ENCODE results near the gene R3HCC1L. TPM values are rescaled to one million over a fixed set of nuclear protein-coding genes. Genes with fewer than 3 reads are reported as not detected.

R3HCC1L gene
- total and polyA plus RNA-seq, 3 experiments from 2014 or later = 14.8 to 24.6 (median 24.3) TPM

- H3K9me3 Mint-ChIP-seq = no peaks in the 10 kb centered on the region
Measured at GRCh38 chr10:98269435-98269912, 135.0 kb downstream of the R3HCC1L start.

GRCh38 chr10:98270073-98270740, 135.8 kb downstream of the R3HCC1L start:
- Mint-ChIP-seq H3K36me3 (peaks cover 0 to 2% (median 0%) of the 10 kb centered on the region in 3 donors), H3K27me3 (peaks cover 27 to 72% of the 10 kb centered on the region in 2 donors), H3K27ac (peak overlapping the region in 2 of 8 donors; percentile 3 to 20), H3K4me1 (peaks cover 4 to 13% (median 6%) of the 10 kb centered on the region in 3 donors), H3K4me3 (peak overlapping the region in 5 of 7 donors; percentile 1 to 57 (median 35)), H3K9me3 (no peaks in the 10 kb centered on the region)
- CTCF ChIA-PET = no interaction called here
- Histone ChIP-seq H3K4me3 (ENCODE audit: low read length) (no peak overlapping the region), H3K4me1 (ENCODE audit: insufficient read depth, low read length) (peaks cover 4% of the 10 kb centered on the region), H3K27me3 (ENCODE audit: insufficient read depth, low read length, poor library complexity, severe bottlenecking) (peaks cover 3% of the 10 kb centered on the region), H3K27ac (ENCODE audit: low read depth, low read length) (no peak overlapping the region), H3K36me3 (ENCODE audit: insufficient read depth, low read length) (no peaks in the 10 kb centered on the region), H3K9me3 (ENCODE audit: low read length) (no peaks in the 10 kb centered on the region)
- POLR2A ChIA-PET = no interaction called here
- DNase-seq = no peak

More at GRCh38 chr10:98269435-98269912, 135.0 kb downstream of the R3HCC1L start:
- Mint-ChIP-seq H3K27me3 (peaks cover 27 to 70% of the 10 kb centered on the region in 2 donors), H3K4me3 (peak overlapping the region; percentile 26 to 77 (median 67)), H3K4me1 (peaks cover 4 to 13% (median 6%) of the 10 kb centered on the region in 3 donors), H3K27ac (peak overlapping the region in 1 of 8 donors; percentile 70), H3K36me3 (peaks cover 0 to 2% (median 0%) of the 10 kb centered on the region in 3 donors)
- Histone ChIP-seq H3K4me3 (ENCODE audit: low read length) (no peak overlapping the region), H3K36me3 (ENCODE audit: insufficient read depth, low read length) (no peaks in the 10 kb centered on the region), H3K27ac (ENCODE audit: low read depth, low read length) (no peak overlapping the region), H3K27me3 (ENCODE audit: insufficient read depth, low read length, poor library complexity, severe bottlenecking) (peaks cover 3% of the 10 kb centered on the region), H3K9me3 (ENCODE audit: low read length) (no peaks in the 10 kb centered on the region), H3K4me1 (ENCODE audit: insufficient read depth, low read length) (peaks cover 4% of the 10 kb centered on the region)
- ChIA-PET POLR2A (no interaction called here), CTCF (no interaction called here)
- no peak for DNase-seq

- no peak for DNase-seq
- no peaks in the 10 kb centered on the region for H3K36me3 ChIP-seq (ENCODE audit: insufficient read depth, low read length)
- H3K4me1 ChIP-seq (ENCODE audit: insufficient read depth, low read length) = peaks cover 4% of the 10 kb centered on the region
- peaks cover 0 to 2% (median 0%) of the 10 kb centered on the region in 3 donors for H3K36me3 Mint-ChIP-seq
- H3K4me3 Mint-ChIP-seq = peak overlapping the region in 1 of 7 donors; percentile 18
- ChIA-PET POLR2A (no interaction called here), CTCF (no interaction called here)
- H3K27me3 ChIP-seq (ENCODE audit: insufficient read depth, low read length, poor library complexity, severe bottlenecking) = peaks cover 3% of the 10 kb centered on the region
- peaks cover 28 to 70% of the 10 kb centered on the region in 2 donors for H3K27me3 Mint-ChIP-seq
- no peak overlapping the region for H3K27ac Mint-ChIP-seq
- no peaks in the 10 kb centered on the region for H3K9me3 ChIP-seq (ENCODE audit: low read length)
- peaks cover 4 to 13% (median 6%) of the 10 kb centered on the region in 3 donors for H3K4me1 Mint-ChIP-seq
- H3K27ac ChIP-seq (ENCODE audit: low read depth, low read length) = no peak overlapping the region
- no peaks in the 10 kb centered on the region for H3K9me3 Mint-ChIP-seq
- no peak overlapping the region for H3K4me3 ChIP-seq (ENCODE audit: low read length)
Measured at GRCh38 chr10:98270786-98271185, 136.3 kb downstream of the R3HCC1L start.

- H3K27me3 ChIP-seq (ENCODE audit: insufficient read depth, low read length, poor library complexity, severe bottlenecking) = peaks cover 3% of the 10 kb centered on the region
- no peak overlapping the region for H3K4me3 ChIP-seq (ENCODE audit: low read length)
- Mint-ChIP-seq H3K36me3 (peaks cover 0 to 3% (median 0%) of the 10 kb centered on the region in 3 donors), H3K27ac (peak overlapping the region in 1 of 8 donors; percentile 52), H3K9me3 (no peaks in the 10 kb centered on the region), H3K4me3 (no peak overlapping the region), H3K4me1 (peaks cover under 1 to 13% (median 6%) of the 10 kb centered on the region in 3 donors), H3K27me3 (peaks cover 22 to 57% of the 10 kb centered on the region in 2 donors)
- POLR2A ChIA-PET = no interaction called here
- H3K27ac ChIP-seq (ENCODE audit: low read depth, low read length) = no peak overlapping the region
- H3K9me3 ChIP-seq (ENCODE audit: low read length) = no peaks in the 10 kb centered on the region
- CTCF ChIA-PET = no interaction called here
- DNase-seq = no peak
- H3K4me1 ChIP-seq (ENCODE audit: insufficient read depth, low read length) = peaks cover 4% of the 10 kb centered on the region
- no peaks in the 10 kb centered on the region for H3K36me3 ChIP-seq (ENCODE audit: insufficient read depth, low read length)
Measured at GRCh38 chr10:98272245-98272644, 137.8 kb downstream of the R3HCC1L start.

- H3K27me3 Mint-ChIP-seq = peaks cover 21 to 52% of the 10 kb centered on the region in 2 donors
- no peak overlapping the region for H3K27ac ChIP-seq (ENCODE audit: low read depth, low read length)
- H3K36me3 Mint-ChIP-seq = peaks cover 0 to 3% (median 0%) of the 10 kb centered on the region in 3 donors
- peak overlapping the region in 1 of 8 donors; percentile 40 for H3K27ac Mint-ChIP-seq
- no peaks in the 10 kb centered on the region for H3K9me3 Mint-ChIP-seq
- H3K4me1 ChIP-seq (ENCODE audit: insufficient read depth, low read length) = peaks cover 3% of the 10 kb centered on the region
- peaks cover 3% of the 10 kb centered on the region for H3K27me3 ChIP-seq (ENCODE audit: insufficient read depth, low read length, poor library complexity, severe bottlenecking)
- H3K4me1 Mint-ChIP-seq = peaks cover 0 to 11% (median 6%) of the 10 kb centered on the region in 3 donors
- no peaks in the 10 kb centered on the region for H3K36me3 ChIP-seq (ENCODE audit: insufficient read depth, low read length)
- no peak overlapping the region for H3K4me3 ChIP-seq (ENCODE audit: low read length)
- DNase-seq = no peak
- no peaks in the 10 kb centered on the region for H3K9me3 ChIP-seq (ENCODE audit: low read length)
- ChIA-PET CTCF (no interaction called here), POLR2A (no interaction called here)
- H3K4me3 Mint-ChIP-seq = peak overlapping the region in 1 of 7 donors; percentile 55
Measured at GRCh38 chr10:98272656-98273055, 138.2 kb downstream of the R3HCC1L start.

GRCh38 chr10:98273057-98273850, 138.8 kb downstream of the R3HCC1L start:
- no peaks in the 10 kb centered on the region for H3K36me3 ChIP-seq (ENCODE audit: insufficient read depth, low read length)
- peaks cover 3% of the 10 kb centered on the region for H3K27me3 ChIP-seq (ENCODE audit: insufficient read depth, low read length, poor library complexity, severe bottlenecking)
- no peak overlapping the region for H3K4me3 ChIP-seq (ENCODE audit: low read length)
- no peaks in the 10 kb centered on the region for H3K9me3 ChIP-seq (ENCODE audit: low read length)
- Mint-ChIP-seq H3K4me3 (no peak overlapping the region), H3K27ac (peak overlapping the region in 2 of 8 donors; percentile 40 to 51), H3K9me3 (no peaks in the 10 kb centered on the region), H3K4me1 (peaks cover 0 to 8% (median 4%) of the 10 kb centered on the region in 3 donors), H3K27me3 (peaks cover 21 to 50% of the 10 kb centered on the region in 2 donors), H3K36me3 (peaks cover 0 to 3% (median 0%) of the 10 kb centered on the region in 3 donors)
- CTCF ChIA-PET = no interaction called here
- no peaks in the 10 kb centered on the region for H3K4me1 ChIP-seq (ENCODE audit: insufficient read depth, low read length)
- H3K27ac ChIP-seq (ENCODE audit: low read depth, low read length) = no peak overlapping the region
- POLR2A ChIA-PET = no interaction called here
- DNase-seq = no peak

- H3K27me3 Mint-ChIP-seq = peaks cover 13 to 42% of the 10 kb centered on the region in 2 donors
- no peak overlapping the region for H3K27ac ChIP-seq (ENCODE audit: low read depth, low read length)
- H3K4me1 Mint-ChIP-seq = peaks cover 0 to 2% (median 0%) of the 10 kb centered on the region in 3 donors
- peaks cover 0 to 3% (median 0%) of the 10 kb centered on the region in 3 donors for H3K36me3 Mint-ChIP-seq
- H3K36me3 ChIP-seq (ENCODE audit: insufficient read depth, low read length) = no peaks in the 10 kb centered on the region
- CTCF ChIA-PET = no interaction called here
- peak overlapping the region in 2 of 8 donors; percentile 48 to 69 for H3K27ac Mint-ChIP-seq
- H3K4me1 ChIP-seq (ENCODE audit: insufficient read depth, low read length) = no peaks in the 10 kb centered on the region
- POLR2A ChIA-PET = no interaction called here
- no peaks in the 10 kb centered on the region for H3K9me3 Mint-ChIP-seq
- no peak overlapping the region for H3K4me3 Mint-ChIP-seq
- no peaks in the 10 kb centered on the region for H3K27me3 ChIP-seq (ENCODE audit: insufficient read depth, low read length, poor library complexity, severe bottlenecking)
- no peak for DNase-seq
- H3K9me3 ChIP-seq (ENCODE audit: low read length) = no peaks in the 10 kb centered on the region
- H3K4me3 ChIP-seq (ENCODE audit: low read length) = no peak overlapping the region
Measured at GRCh38 chr10:98274562-98274961, 140.1 kb downstream of the R3HCC1L start.

GRCh38 chr10:98276311-98276710, 141.9 kb downstream of the R3HCC1L start:
- CTCF ChIA-PET = no interaction called here
- no peaks in the 10 kb centered on the region for H3K36me3 ChIP-seq (ENCODE audit: insufficient read depth, low read length)
- POLR2A ChIA-PET = interaction anchor here (0.6 kb wide), 1 partner anchor 12 kb away, joined by 3 read pairs; no protein-coding TSS in a partner anchor
- DNase-seq = no peak
- peaks cover 0 to 7% (median 3%) of the 10 kb centered on the region in 3 donors for H3K36me3 Mint-ChIP-seq
- H3K4me1 Mint-ChIP-seq = peaks cover 0 to 2% (median 0%) of the 10 kb centered on the region in 3 donors
- no peak overlapping the region for H3K4me3 Mint-ChIP-seq
- H3K27ac ChIP-seq (ENCODE audit: low read depth, low read length) = no peak overlapping the region
- no peaks in the 10 kb centered on the region for H3K27me3 ChIP-seq (ENCODE audit: insufficient read depth, low read length, poor library complexity, severe bottlenecking)
- H3K27ac Mint-ChIP-seq = peak overlapping the region in 1 of 8 donors; percentile 74
- no peaks in the 10 kb centered on the region for H3K9me3 ChIP-seq (ENCODE audit: low read length)
- H3K4me3 ChIP-seq (ENCODE audit: low read length) = no peak overlapping the region
- H3K9me3 Mint-ChIP-seq = peaks cover 3 to 7% (median 4%) of the 10 kb centered on the region in 5 donors
- H3K27me3 Mint-ChIP-seq = peaks cover 7 to 38% of the 10 kb centered on the region in 2 donors
- no peaks in the 10 kb centered on the region for H3K4me1 ChIP-seq (ENCODE audit: insufficient read depth, low read length)

All from CD8-positive, alpha-beta memory T cell (primary cell).